Retinal pigment epithelial cell (primary cell): ENCODE data around the gene OR52W1.

Experiments
- DNase-seq: peaks from one replicate; pipeline ENCODE4 v3.0.0-alpha.2; 2010; ENCODE audit warnings: low read depth
- H3K4me3 ChIP-seq: 2 replicates; pipeline ENCODE4 v1.5.1; 2011; ENCODE audit warnings: mild to moderate bottlenecking, low read length, control low read depth, moderate library complexity
- CTCF ChIP-seq: conservative IDR thresholded peaks from 2 replicates; pipeline ENCODE4 v1.5.1; 2011; ENCODE audit warnings: low read depth, low read length, control low read depth, inconsistent platforms

Gene OR52W1

GRCh38 chr11:6199174-6199810 is at the start of gene OR52W1:
Gene OR52W1, plus strand, starts transcription at chr11:6199224. Its CDS starts 0 bp downstream, at chr11:6199224.
- TF ChIP-seq CTCF: no peak
- H3K4me3 ChIP-seq: no peak within 1 kb of the TSS
- DNase-seq: no peak

- no peak for TF ChIP-seq CTCF
- no peak for DNase-seq
- no peak overlapping the region for H3K4me3 ChIP-seq
Measured at GRCh38 chr11:6151117-6151516, 47.9 kb upstream of the OR52W1 start.

- no peak for DNase-seq
- no peak for TF ChIP-seq CTCF
- no peak overlapping the region for H3K4me3 ChIP-seq
Measured at GRCh38 chr11:6152126-6152525, 46.9 kb upstream of the OR52W1 start.

- no peak overlapping the region for H3K4me3 ChIP-seq
- TF ChIP-seq CTCF: no peak
- DNase-seq: no peak
Measured at GRCh38 chr11:6156628-6157359, 42.2 kb upstream of the OR52W1 start.

- no peak for DNase-seq
- H3K4me3 ChIP-seq: no peak within 1 kb of the TSS
- TF ChIP-seq CTCF: no peak
Measured at GRCh38 chr11:6170226-6170625, 28.8 kb upstream of the OR52W1 start, which contains the start of gene OR52B2. Gene OR52B2, minus strand, starts transcription at chr11:6170326. Its CDS starts 0 bp downstream, at chr11:6170326.

- TF ChIP-seq CTCF: no peak
- DNase-seq: no peak
- no peak overlapping the region for H3K4me3 ChIP-seq
Measured at GRCh38 chr11:6175440-6175839, 23.6 kb upstream of the OR52W1 start.

GRCh38 chr11:6191742-6192141 is 7.3 kb upstream of the OR52W1 start:
- no peak for DNase-seq
- no peak for TF ChIP-seq CTCF
- no peak overlapping the region for H3K4me3 ChIP-seq
